Measurements from ENCODE around the gene ALMS1.

DNA sequence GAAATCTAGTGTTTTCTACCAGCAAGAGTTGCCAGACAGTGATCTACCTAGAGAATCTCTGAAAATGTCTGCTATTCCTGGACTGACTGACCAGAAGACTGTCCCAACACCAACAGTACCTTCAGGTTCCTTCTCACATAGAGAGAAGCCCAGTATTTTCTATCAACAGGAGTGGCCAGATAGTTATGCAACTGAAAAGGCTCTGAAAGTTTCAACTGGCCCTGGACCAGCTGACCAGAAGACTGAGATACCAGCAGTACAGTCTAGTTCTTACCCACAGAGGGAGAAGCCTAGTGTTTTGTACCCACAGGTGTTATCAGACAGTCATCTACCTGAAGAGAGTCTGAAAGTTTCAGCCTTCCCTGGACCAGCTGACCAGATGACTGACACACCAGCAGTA is 63.8 kb downstream of the ALMS1 start:
- TF ChIP-seq, protein P1, sequence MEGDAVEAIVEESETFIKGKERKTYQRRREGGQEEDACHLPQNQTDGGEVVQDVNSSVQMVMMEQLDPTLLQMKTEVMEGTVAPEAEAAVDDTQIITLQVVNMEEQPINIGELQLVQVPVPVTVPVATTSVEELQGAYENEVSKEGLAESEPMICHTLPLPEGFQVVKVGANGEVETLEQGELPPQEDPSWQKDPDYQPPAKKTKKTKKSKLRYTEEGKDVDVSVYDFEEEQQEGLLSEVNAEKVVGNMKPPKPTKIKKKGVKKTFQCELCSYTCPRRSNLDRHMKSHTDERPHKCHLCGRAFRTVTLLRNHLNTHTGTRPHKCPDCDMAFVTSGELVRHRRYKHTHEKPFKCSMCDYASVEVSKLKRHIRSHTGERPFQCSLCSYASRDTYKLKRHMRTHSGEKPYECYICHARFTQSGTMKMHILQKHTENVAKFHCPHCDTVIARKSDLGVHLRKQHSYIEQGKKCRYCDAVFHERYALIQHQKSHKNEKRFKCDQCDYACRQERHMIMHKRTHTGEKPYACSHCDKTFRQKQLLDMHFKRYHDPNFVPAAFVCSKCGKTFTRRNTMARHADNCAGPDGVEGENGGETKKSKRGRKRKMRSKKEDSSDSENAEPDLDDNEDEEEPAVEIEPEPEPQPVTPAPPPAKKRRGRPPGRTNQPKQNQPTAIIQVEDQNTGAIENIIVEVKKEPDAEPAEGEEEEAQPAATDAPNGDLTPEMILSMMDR (IDR thresholded peaks at IDR 0.05): no peak
- TF ChIP-seq POLR2A (IDR thresholded peaks at IDR 0.05): no peak

All from adrenal gland (tissue), 5 donors.